ENCODE measurements around the gene CLASP1. TPM values are rescaled to one million over a fixed set of nuclear protein-coding genes. Genes with fewer than 3 reads are reported as not detected.

Gene CLASP1
- total and polyA plus RNA-seq, 2 of the 8 experiments (the other 6 are each of a cell fraction or from before 2014, with no cell fraction given) = 7.3 to 53.9 TPM

GRCh38 chr2:121319941-121320340 is 329.3 kb downstream of the CLASP1 start:
- Histone ChIP-seq H3K36me3 (ENCODE audit: control insufficient read depth in 2 of 4, insufficient read depth in 4 of 4, low read length in 3 of 4) (no peaks in the 10 kb centered on the region), H3K9me3 (ENCODE audit: insufficient read depth in 2 of 2, low read depth in 1 of 2, low read length in 1 of 2) (no peaks in the 10 kb centered on the region), H3K79me2 (ENCODE audit: control insufficient read depth in 1 of 2, insufficient read depth in 2 of 2, low read length in 2 of 2) (no peaks in the 10 kb centered on the region), H3K18ac (ENCODE audit: extremely low read depth, low read length) (no peak overlapping the region), H2AK5ac (ENCODE audit: low read depth, low read length) (no peak overlapping the region), H3K4me1 (replicated peaks in 1 of 4; ENCODE audit: control insufficient read depth in 3 of 4, insufficient read depth in 4 of 4, low read length in 3 of 4) (no peaks in the 10 kb centered on the region), H3K9ac (replicated peaks in 1 of 4; ENCODE audit: extremely low read depth in 1 of 4, low read depth in 3 of 4, low read length in 3 of 4) (no peak overlapping the region), H4K8ac (ENCODE audit: extremely low read depth, insufficient read depth, low read length) (no peak overlapping the region), H2BK12ac (ENCODE audit: low read depth, low read length) (no peak overlapping the region), H3K4ac (replicated peaks; ENCODE audit: insufficient read length, low read depth, low read length) (no peak overlapping the region), H2BK20ac (ENCODE audit: low read length) (no peak overlapping the region), H3K56ac (replicated peaks; ENCODE audit: insufficient read length, low read depth, low read length) (no peak overlapping the region), H2AFZ (ENCODE audit: low read length) (no peak overlapping the region), H2BK120ac (replicated peaks; ENCODE audit: low read depth, low read length) (no peak overlapping the region), H4K91ac (replicated peaks; ENCODE audit: insufficient read length, low read length) (no peak overlapping the region), H4K20me1 (replicated peaks in 1 of 2; ENCODE audit: control insufficient read depth in 1 of 2, insufficient read depth in 2 of 2, low read length in 2 of 2) (no peaks in the 10 kb centered on the region), H3K27ac (ENCODE audit: low read depth, low read length) (no peak overlapping the region), H3K4me3 (ENCODE audit: extremely low read depth in 1 of 4, insufficient read depth in 2 of 4, low read depth in 3 of 4, low read length in 4 of 4) (no peak overlapping the region), H3K27me3 (replicated peaks in 1 of 4; ENCODE audit: control insufficient read depth in 3 of 4, extremely low read depth in 1 of 4, insufficient read depth in 3 of 4, low read length in 3 of 4) (no peaks in the 10 kb centered on the region), H3K23me2 (ENCODE audit: low read depth, low read length) (no peaks in the 10 kb centered on the region), H3K79me1 (ENCODE audit: low read depth, low read length) (no peaks in the 10 kb centered on the region), H2BK5ac (ENCODE audit: low read depth, low read length) (no peak overlapping the region), H3K23ac (ENCODE audit: insufficient read length) (no peak overlapping the region), H3K14ac (ENCODE audit: insufficient read length) (no peak overlapping the region), H2BK15ac (ENCODE audit: low read length) (no peak overlapping the region), H3K4me2 (ENCODE audit: insufficient read depth in 1 of 2, low read depth in 2 of 2, low read length in 2 of 2) (no peak overlapping the region), H4K5ac (ENCODE audit: insufficient read length, low read depth, low read length) (no peak overlapping the region)
- ChIA-PET POLR2A (ENCODE audit: partially characterized antibody) (no interaction called here), CTCF (ENCODE audit: partially characterized antibody) (interaction anchor here (0.7 to 6.6 kb wide), 9 partner anchors 9 to 226 kb away, joined by 3 to 38 read pairs (median 4); no protein-coding TSS in a partner anchor)
- DNase-seq (ENCODE audit: low read depth in 1 of 2, low spot score in 2 of 2) (no peak), FAIRE-seq (no peak)
- 93% methylated on average over 3 of the region's 3 CpGs; no CpG with 5 or more reads in 1 of the 2 experiments for WGBS, 2 experiments (ENCODE audit: extremely low coverage in 1 of 2, insufficient coverage in 1 of 2, insufficient read length in 1 of 2, insufficient replicate concordance in 2 of 2, low coverage in 1 of 2, low lambda C conversion rate in 2 of 2, missing lambda C conversion rate in 1 of 2)
- TF ChIP-seq KDM1A (IDR thresholded peaks at IDR 0.05; ENCODE audit: borderline replicate concordance, low read length) (no peak), GABPA (IDR thresholded peaks at IDR 0.05; ENCODE audit: borderline replicate concordance, insufficient read depth, low read length) (no peak), POLR2AphosphoS5 (IDR thresholded peaks at IDR 0.05; ENCODE audit: low read depth, low read length) (no peak), PHF8 (conservative IDR thresholded peaks at IDR 0.05; ENCODE audit: low read depth, low read length) (no peak), BACH1 (IDR thresholded peaks at IDR 0.05; ENCODE audit: low read length) (no peak), POU5F1 (IDR thresholded peaks at IDR 0.05; ENCODE audit: low read depth, low read length) (no peak), E2F6 (IDR thresholded peaks at IDR 0.05) (no peak), BCL11A (IDR thresholded peaks at IDR 0.05; ENCODE audit: low read depth in 2 of 2, low read length in 2 of 2) (no peak), CREB1 (IDR thresholded peaks at IDR 0.05) (no peak)

All from H1 (cell line).